ENCODE measurements around the gene HSPA12A.
"Not testable (repeated sequence)": the region's sequence is repeated elsewhere in the genome, so short reads cannot be mapped to it uniquely, and the experiment has no call there.

Gene HSPA12A

GRCh38 chr10:116719804-116720203 lies 22.6 kb downstream of the HSPA12A start:
- DNase-seq (ENCODE audit: extremely low read depth in 1 of 2, low read depth in 1 of 2) = no peak

- DNase-seq (ENCODE audit: extremely low read depth in 1 of 2, low read depth in 1 of 2) = no peak
Observed at GRCh38 chr10:116718058-116718457, 24.3 kb downstream of the HSPA12A start.

GRCh38 chr10:116716381-116716780 lies 26.0 kb downstream of the HSPA12A start:
- no peak for DNase-seq (ENCODE audit: extremely low read depth in 1 of 2, low read depth in 1 of 2)

DNA sequence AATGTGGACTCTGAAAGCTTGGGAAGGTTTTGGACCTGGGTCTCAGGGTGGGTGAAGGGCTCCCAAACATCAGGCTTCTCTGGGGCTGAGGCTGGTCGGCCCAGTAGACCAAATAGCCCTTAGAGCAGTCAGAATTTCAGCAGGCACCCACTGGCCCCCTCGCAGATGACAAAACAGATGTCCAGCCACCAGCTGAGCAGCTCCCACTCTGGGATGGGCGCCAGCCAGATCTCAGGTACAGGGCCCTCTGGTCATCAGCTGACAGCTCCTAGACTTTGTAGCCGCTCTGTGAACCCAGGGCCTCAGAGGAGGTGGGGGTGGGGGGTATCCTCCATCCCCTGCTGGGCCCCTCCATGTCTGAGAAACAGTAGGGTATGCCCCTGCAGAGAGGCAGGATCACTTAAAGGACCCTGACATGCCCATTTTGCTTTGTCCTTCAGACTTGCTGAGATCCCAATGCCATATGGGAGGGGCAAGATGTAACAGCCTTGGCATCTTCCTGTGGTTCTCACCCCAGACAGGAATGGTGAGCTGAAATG lies 26.5 kb downstream of the HSPA12A start:
- DNase-seq (ENCODE audit: extremely low read depth in 1 of 2, low read depth in 1 of 2) = no peak

GRCh38 chr10:116715341-116715740 lies 27.0 kb downstream of the HSPA12A start:
- DNase-seq (ENCODE audit: extremely low read depth in 1 of 2, low read depth in 1 of 2) = no peak

- DNase-seq (ENCODE audit: extremely low read depth in 1 of 2, low read depth in 1 of 2) = no peak
Observed at GRCh38 chr10:116713846-116714245, 28.5 kb downstream of the HSPA12A start.

GRCh38 chr10:116712989-116713543 lies 29.3 kb downstream of the HSPA12A start:
- DNase-seq (ENCODE audit: extremely low read depth in 1 of 2, low read depth in 1 of 2) = no peak

- DNase-seq (ENCODE audit: extremely low read depth in 1 of 2, low read depth in 1 of 2) = no peak
Observed at GRCh38 chr10:116712519-116712918, 29.8 kb downstream of the HSPA12A start.

GRCh38 chr10:116711803-116712202 lies 30.6 kb downstream of the HSPA12A start:
- DNase-seq (ENCODE audit: extremely low read depth in 1 of 2, low read depth in 1 of 2) = not testable (repeated sequence)

- DNase-seq (ENCODE audit: extremely low read depth in 1 of 2, low read depth in 1 of 2) = no peak
Observed at GRCh38 chr10:116710076-116710475, 32.3 kb downstream of the HSPA12A start.

DNA sequence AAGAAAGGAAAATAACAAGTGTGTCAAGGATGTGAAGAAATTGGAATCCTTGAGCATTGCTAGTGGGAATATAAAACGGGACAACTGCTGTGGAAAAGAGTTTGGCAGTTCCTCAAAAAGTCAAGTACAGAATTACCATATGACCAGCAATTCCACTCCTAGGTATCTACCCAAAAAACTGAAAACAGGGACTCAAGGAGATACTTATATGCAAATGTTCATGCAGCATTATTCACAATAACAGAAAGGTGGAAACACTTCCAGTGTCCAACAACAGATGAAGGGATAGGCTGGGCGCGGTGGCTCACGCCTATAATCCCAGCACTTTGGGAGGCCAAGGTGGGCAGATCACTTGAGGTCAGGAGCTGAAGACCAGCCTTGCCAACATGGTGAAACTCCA lies 33.5 kb downstream of the HSPA12A start:
- no peak for DNase-seq (ENCODE audit: extremely low read depth in 1 of 2, low read depth in 1 of 2)

GRCh38 chr10:116708391-116708821 lies 34.0 kb downstream of the HSPA12A start:
- DNase-seq (ENCODE audit: extremely low read depth in 1 of 2, low read depth in 1 of 2) = no peak

DNA sequence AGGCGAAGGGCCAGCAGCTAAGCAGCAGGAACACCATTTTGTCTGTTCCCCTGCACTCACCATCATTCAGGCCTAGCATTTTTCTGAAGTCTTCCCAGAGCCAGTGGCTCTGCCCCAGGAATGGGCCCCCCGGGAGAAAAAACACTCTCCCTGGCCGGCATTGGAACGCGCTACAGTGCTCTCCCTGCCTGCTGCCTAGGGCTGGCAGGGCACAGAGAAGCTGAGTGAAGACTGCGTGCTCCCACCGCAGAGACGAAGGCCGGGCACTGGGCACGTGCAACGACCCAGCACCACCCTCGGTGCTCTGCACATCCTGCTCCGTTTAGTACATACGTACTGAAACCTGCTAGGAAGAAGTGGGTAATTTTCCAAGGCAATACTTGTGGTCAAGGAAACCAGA lies 34.4 kb downstream of the HSPA12A start:
- no peak for DNase-seq (ENCODE audit: extremely low read depth in 1 of 2, low read depth in 1 of 2)

- DNase-seq (ENCODE audit: extremely low read depth in 1 of 2, low read depth in 1 of 2) = no peak
Observed at GRCh38 chr10:116706281-116706680, 36.1 kb downstream of the HSPA12A start.

DNA sequence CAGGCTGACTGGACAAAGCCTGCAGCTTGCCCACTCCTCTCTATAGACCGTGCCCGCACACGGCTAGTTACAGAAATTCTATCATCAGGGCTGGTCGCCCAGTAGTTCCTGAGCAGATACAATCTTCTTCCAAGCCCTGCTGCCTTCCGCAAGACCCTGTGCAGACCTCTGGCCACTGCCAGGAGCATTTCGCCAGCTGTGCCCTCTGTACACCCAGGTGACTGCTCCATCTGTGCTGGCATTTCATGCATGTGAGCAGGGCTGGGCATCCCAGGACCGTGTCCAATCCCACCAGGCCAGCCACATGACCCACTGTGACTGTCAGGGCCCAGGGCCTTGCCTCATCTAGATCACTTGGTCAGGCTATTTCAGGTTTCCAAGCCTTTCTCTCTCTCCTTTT lies 36.9 kb downstream of the HSPA12A start:
- DNase-seq (ENCODE audit: extremely low read depth in 1 of 2, low read depth in 1 of 2) = no peak

DNA sequence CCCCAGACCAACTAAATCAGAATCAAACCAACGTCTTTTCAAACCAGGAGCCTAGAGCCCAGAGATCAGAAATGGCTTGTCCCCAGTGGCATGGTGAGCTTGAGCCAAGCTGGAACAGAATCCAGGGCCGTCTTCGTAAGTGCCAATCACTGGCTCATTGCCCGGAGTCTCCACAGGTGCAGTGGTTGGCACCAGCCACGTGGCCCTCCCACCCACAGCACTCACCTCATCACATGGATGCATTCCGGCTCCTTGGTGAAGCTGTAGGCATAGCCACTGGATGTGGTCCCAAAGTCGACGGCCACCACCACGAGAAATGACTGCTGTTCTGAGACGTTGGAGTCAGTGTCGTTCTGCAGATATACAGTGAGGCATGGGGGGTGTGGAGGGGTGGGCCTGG lies 37.4 kb downstream of the HSPA12A start:
- no peak for DNase-seq (ENCODE audit: extremely low read depth in 1 of 2, low read depth in 1 of 2)

GRCh38 chr10:116702165-116702564 lies 40.2 kb downstream of the HSPA12A start:
- DNase-seq (ENCODE audit: extremely low read depth in 1 of 2, low read depth in 1 of 2) = no peak

DNA sequence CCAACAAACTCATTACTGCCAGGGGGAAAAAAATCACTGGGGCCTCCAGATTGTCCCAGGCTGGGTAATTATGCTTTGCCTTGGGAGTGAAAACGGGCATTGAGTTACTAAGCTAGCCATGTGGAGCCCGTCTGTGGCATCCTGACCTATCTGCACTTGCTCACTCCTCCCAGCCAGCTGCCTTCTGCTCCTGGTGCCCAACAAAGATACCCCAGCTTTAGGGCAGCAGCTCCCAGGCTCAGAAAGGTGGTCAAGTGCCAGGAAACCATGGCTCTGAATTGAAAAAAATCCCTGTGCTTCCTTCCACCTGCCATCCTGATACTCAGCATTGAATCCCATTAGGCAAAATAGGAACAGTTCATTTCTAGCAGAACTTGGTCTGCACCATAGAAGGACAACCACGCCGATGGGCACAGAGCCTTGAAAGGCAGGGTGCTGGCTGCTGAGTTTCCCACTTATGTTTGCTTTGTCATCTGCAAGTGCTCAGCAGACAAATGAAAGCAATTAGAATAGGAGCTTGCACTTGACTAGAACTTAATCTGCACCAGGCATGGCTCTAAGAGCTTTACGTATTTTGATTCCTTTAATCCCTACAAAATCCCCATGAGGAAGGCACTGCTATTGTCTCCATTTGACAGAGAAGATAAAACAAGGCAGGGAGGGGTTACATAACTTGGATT lies 42.8 kb downstream of the HSPA12A start:
- no peak for DNase-seq (ENCODE audit: extremely low read depth in 1 of 2, low read depth in 1 of 2)

- no peak for DNase-seq (ENCODE audit: extremely low read depth in 1 of 2, low read depth in 1 of 2)
Observed at GRCh38 chr10:116699049-116699448, 43.3 kb downstream of the HSPA12A start.

DNA sequence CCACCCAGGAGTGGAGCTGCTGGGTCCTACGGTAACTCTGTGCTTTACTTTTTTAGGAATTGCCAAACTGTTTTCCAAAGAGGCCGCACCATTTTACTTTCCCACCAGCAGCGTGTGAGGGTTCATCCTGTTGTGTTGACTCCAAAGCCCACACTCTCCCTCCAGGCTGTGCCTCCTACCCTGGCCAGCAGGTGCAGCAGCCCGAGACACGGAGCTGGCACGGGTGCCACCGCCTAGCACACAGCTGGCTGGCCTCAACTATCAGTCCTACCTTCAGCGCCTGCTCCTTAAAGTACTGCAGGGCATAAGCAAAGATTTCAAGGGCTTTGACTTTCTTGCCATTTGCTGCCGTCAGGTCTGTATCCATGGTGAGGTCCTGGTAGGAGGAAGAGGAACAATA lies 44.0 kb downstream of the HSPA12A start:
- no peak for DNase-seq (ENCODE audit: extremely low read depth in 1 of 2, low read depth in 1 of 2)

DNA sequence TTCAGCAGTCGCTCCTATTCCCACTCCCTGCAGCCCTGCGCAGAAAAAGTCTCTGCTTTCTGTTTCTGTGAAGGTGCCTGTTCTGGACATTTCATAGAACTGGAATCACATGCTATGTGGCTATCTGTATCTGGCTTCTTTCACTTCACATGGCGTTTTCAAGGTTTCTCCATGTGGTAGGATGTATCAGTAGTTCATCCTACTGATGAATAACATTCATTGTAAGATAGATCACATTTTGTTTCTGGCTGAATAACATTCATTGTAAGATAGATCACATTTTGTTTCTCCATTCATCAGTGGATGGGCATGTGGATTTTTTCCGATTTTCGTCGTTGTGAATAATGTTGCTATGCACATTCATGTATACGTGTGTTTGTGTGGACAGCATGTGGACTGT lies 44.5 kb downstream of the HSPA12A start:
- DNase-seq (ENCODE audit: extremely low read depth in 1 of 2, low read depth in 1 of 2) = no peak

GRCh38 chr10:116696919-116697318 lies 45.4 kb downstream of the HSPA12A start:
- DNase-seq (ENCODE audit: extremely low read depth in 1 of 2, low read depth in 1 of 2) = no peak

GRCh38 chr10:116694927-116695268 lies 47.5 kb downstream of the HSPA12A start:
- DNase-seq (ENCODE audit: extremely low read depth in 1 of 2, low read depth in 1 of 2) = no peak
